Fibroblast of lung (primary cell): ENCODE results near the gene MATN1.

Source experiments
- EZH2 ChIP-seq: IDR thresholded peaks from 2 replicates; pipeline ENCODE4 v1.5.1; 2012; ENCODE audit warnings: low read length, control low read depth, mild to moderate bottlenecking; ENCODE audit errors: missing control alignments
- TF ChIP-seq, protein P1 (sequence below), 2 donors: IDR thresholded peaks in 1 of 2; conservative IDR thresholded peaks in 1 of 2; 1 replicate in 1 of 2; 2 replicates in 1 of 2; pipeline ENCODE4 v1.5.1; 2011 to 2012; ENCODE audit warnings: low read length in 2 of 2, control low read depth in 1 of 2, inconsistent platforms in 1 of 2, low read depth in 1 of 2, mild to moderate bottlenecking in 1 of 2

DNA sequence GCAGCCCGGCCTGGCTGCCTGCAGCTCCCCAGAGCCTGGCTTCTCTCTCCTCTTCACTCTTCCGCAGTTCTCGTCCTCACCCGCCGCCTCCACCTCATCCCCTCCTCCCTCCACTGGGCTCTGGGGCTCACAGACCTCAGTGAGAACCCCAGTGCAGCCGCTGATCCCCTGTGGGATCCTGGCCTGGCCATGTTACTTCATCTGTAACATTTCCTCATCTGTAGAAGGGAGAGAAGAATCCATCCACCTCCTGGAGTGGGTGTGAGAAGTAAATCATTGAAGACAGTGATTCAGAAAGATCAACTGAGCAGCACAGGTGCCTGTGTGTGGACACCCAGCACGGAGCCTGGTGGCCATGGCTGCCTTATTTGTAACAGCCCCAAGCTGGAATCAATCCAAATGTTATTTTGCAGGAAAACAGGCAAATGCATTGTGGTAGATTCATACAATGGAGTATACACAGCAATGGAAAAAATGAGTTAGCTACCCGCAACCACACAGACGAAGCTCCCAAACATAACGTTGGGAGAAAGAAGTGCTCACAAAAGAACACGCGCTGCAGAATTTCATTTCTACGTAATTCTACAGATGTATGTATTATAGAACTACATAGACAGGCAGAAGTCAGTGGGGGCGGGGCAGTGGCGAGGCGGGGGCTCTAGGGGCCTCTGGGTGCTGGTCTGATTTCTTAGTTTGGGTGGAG is 25.5 kb upstream of the MATN1 start:
- TF ChIP-seq, protein P1, sequence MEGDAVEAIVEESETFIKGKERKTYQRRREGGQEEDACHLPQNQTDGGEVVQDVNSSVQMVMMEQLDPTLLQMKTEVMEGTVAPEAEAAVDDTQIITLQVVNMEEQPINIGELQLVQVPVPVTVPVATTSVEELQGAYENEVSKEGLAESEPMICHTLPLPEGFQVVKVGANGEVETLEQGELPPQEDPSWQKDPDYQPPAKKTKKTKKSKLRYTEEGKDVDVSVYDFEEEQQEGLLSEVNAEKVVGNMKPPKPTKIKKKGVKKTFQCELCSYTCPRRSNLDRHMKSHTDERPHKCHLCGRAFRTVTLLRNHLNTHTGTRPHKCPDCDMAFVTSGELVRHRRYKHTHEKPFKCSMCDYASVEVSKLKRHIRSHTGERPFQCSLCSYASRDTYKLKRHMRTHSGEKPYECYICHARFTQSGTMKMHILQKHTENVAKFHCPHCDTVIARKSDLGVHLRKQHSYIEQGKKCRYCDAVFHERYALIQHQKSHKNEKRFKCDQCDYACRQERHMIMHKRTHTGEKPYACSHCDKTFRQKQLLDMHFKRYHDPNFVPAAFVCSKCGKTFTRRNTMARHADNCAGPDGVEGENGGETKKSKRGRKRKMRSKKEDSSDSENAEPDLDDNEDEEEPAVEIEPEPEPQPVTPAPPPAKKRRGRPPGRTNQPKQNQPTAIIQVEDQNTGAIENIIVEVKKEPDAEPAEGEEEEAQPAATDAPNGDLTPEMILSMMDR (conservative IDR thresholded peaks at IDR 0.05 in 1 of 2, IDR thresholded peaks at IDR 0.05 in 1 of 2; ENCODE audit: low read depth in 1 of 2, low read length in 2 of 2): no peak
- TF ChIP-seq EZH2: no peak
